Stimulated activated CD8-positive, alpha-beta memory T cell treated with anti-CD3 and anti-CD28 coated beads, Interleukin-2, amount 100 ng/mL, for 48 hours (primary cell): ENCODE data around the gene PDE11A.
"Not testable (repeated sequence)": the region's sequence is repeated elsewhere in the genome, so short reads cannot be mapped to it uniquely, and the experiment has no call there.

Experiments used
- DNase-seq, 2 donors: peaks; one replicate each; pipeline ENCODE4 v3.0.0-alpha.2; 2020; ENCODE audit warnings: low read depth in 2 of 2

PDE11A gene

DNA sequence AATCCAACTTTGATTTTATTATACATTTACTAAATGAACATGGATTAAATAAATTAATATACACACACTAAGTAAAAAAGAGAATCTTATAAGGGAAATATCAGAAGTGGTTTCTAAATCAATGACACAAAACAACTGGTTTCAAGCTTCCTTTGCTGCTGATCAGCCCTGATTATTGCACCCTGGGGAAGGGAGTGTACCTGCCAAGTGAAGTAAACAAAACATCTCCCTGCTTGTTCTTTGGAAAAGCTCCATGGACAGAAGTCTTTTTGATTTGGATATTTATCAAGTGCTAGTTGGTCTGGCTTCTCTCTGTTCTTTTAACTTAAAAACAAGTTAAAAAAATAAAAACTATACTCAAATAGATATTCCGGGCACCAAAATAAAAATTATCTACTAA is 190.1 kb downstream of the PDE11A start:
- DNase-seq = no peak

DNA sequence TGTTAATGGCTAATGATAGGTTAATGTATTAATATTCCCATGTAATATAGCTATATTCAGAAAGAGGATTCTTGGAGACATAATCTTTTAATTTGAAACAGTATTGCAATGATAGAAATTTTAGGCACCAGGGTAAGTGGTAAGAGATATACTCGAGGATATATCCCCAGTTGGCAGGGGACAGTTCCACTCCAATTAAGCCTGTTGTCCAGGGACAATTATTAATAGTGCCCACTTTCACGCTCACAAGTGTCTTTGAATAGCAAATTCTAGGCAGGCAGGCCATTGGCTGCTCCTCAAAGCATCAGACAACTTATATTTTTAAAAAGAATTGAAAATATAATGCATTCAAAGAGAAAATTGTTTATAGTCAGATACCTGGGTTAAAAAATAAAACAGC is 190.7 kb downstream of the PDE11A start:
- DNase-seq = no peak

DNA sequence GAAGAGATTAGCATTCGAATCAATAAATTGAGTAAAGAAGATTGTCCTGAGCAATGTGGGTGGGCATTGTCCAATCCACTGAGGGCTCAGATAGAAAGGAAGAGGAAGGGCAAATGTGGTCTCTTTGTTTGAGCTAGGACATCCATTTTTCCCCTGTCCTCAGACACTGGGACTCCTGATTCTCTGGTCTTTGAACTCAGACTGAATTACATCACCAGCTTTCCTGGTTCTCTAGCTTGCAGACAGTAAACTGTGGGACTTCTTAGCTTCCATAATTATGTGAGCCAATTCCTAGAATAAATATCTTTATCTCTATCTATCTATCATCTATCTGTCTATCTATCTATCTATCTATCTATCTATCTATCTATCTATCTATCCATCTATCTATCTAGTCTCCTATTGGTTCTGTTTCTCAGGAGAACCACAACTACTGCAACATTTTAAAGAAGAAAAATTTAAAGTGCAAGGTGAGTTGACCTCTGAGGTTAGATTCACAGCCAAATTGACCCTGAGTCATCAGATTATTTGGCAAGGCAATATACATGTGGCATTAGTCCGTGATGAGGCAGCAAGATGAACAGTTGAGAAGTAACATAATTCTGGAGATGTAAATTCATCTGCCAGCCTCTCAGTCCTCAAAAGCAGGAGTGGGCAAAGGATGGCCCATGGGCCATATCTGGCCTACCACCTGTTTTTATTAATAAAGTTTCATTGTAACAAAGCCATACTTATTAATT is 191.4 kb downstream of the PDE11A start:
- DNase-seq = no peak

DNA sequence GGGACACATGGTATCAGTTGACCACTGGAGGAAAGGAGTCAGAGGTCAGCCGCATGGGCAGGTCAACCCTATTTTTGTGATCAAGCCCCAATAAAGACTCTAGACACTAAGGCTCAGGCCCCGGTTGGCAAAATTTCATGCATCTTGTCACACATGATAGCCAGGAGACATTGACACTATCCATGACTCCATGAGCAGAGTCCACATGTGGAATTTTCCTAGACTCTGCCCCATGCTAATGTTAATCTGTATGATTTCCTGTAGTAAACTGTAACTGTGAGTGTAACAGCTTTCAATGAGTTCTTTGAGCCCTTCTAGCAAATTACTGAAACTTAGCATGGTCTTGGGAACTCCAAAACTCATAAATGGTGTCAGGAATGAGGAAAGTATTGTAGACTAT is 192.3 kb downstream of the PDE11A start:
- DNase-seq = no peak

DNA sequence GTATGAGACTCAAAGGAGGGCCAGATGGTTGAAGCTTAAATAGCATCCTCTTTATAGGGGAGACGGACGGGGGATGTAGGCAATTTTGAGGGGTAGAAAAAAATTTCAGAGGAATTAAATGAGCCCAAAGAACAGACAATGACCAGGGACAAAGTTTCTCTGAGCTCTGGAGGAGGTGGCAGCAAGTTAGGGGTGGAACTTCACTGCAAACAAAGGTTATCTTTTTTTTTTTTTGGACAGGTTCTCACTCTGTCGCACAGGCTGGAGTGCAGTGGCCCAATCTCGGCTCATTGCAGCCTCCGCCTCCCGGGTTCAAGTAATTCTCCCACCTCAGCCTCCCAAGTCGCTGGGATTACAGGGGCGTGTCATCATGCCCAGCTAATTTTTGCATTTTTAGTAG is 195.6 kb downstream of the PDE11A start:
- DNase-seq = no peak

DNA sequence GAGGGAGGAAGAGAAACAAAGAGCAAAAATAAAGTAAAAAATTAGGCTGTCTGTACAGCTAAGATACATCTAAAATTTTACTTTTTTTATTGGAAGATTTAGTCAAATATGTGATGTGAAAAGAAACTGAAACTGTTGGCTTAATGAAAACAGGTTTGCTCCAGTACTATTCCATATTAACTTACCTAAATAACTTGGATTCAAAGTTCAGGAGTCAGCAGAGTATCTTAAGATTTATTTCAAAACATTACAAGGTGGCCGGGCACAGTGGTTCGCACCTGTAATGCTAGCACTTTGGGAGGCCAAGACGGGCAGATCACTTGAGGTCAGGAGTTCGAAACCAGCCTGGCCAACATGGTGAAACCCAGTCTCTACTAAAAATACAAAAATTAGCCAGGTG is 197.9 kb downstream of the PDE11A start:
- DNase-seq = no peak

DNA sequence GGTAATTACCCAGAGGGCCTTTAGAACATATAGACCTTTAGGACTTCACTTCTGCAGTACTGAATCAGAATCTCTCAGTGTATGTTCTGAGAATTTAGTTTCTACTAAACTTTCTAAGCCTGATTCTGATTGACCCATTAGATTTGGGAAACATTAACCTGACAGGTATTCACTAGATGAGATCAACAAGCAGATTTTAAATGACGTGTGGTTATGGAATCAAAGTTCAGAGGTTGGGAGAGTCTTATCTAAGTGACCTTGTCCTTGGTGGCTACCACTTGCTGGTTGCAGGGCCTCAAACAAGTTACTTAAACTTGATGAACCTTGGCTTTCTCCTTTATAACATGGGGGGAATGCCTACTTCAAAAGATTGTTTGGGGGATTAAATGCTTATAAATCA is 198.7 kb downstream of the PDE11A start:
- no peak for DNase-seq

DNA sequence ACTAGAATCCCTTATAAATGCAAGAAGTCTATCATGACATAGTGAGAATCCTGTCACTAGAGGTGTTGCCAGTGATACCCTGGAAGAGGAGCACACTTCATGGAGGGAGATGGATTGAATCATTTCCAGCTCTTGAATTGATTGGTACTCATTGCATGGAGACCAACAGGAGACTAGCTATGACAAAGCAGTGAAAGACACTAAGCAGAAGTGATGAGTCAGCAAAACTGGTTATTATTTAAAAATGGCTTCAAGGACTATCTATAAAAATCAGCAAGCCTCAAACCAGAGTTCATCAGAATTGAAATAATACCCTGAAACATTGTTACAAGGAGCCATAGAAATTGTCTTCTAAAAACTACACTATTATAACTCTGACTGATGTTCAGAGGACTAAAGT is 200.3 kb downstream of the PDE11A start:
- DNase-seq = no peak

DNA sequence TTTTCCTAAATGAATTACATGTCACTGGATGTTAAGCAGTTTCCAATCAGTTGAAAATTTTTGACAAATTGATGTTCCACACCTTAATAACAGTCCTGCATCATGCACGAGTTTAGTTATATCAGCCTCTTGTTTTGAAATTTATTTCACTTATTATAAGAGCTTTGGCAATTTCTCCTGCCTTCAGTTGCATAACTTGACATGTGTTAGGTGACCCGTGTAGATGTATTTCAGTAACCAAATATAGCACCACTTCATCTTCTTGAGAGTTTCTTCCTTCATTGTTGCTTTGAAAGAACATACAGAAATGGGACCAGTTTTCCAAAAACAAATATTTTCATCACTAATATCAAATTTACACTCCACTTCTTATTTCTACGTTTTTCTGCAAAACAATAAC is 202.7 kb downstream of the PDE11A start:
- DNase-seq = no peak

DNA sequence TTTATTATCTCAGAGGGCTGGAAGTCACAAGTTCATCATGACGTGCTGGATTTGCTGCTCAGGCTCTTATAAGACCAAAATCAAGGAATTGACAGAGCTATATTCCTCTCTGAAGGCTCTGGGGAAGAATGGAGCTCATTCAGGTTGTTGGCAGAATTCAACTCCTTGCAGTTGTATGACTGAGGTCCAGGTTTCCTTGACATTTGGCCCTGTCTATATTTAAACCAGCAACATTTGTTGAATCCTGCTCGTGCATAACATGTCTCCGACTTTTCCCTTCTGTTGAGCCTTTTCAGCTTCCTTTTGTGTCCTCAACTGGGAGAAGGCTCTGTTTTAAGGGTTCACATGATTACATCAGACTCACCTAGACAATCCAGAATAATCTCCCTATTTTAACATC is 203.4 kb downstream of the PDE11A start:
- DNase-seq = no peak

DNA sequence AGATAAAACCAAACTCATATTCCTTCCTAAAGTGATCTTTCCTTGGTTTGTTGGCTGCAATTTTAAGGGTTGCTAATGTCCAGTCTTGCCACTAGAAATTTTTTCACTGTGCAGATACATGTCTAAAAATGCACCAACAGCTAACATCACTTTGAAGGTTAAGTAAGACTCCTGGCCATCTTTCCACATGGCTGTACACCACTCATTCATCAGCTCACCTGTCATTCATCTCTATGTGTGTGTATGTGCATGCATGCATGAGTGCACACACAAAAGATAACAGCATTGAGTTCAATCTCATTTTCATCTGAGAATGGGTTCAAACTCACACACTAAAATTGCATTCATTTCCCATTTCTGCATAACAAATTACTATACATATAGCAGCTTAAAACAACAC is 203.8 kb downstream of the PDE11A start:
- DNase-seq = no peak

DNA sequence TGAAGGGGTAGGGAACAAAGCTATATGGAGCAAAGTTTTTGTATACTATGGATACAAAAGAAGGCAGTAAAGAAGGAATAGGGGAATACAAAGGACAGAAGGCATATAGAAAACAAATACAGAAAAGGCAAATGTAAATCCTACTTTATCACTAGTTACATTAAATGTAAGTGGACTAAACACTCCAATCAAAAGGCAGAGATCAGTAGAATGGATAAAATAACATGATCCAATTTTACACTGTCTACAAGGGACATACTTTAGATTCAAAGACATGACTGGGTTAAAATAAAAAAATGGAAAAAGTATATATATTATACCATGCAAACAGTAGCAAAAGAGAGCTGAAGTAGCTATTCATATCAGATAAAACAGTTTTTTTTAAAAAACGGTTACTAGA is 215.0 kb downstream of the PDE11A start:
- DNase-seq = no peak

DNA sequence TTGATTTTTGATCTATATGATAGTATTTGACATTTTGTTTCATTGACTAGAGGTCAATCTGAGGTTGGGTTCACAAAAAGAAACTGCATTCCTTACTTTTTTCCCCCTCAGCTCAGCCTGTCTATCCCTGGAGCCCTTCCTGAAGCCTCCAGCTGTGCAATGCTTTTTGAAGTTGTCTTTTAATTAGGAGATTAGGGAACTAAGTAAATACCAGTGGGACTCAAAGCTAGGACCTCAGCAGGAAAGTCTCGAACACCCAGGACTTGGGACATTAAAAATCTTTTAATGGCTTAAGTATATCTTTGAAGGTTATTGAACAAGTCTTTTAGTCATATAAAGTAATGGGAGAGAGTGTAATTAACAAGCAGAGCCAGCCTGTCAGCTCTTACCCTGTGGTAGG is 220.2 kb downstream of the PDE11A start:
- DNase-seq = no peak

DNA sequence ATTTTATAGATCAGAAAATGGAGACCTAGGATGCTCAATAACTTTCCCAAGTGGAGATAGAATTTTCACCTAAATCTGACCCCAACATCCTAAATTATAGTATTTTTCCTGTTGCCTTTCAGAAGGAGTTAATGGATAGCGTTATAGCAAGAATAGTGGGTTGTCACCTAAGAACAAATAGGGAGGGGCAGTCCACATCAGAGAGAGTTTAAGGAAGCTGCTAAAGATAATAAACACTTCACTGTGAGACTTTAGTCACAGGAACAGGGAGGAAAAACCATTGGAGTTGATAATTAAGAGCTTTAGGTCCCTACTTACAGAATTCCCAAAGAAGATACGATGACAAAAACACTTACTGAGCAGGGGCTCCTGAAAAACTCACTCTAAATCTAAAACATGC is 229.4 kb downstream of the PDE11A start:
- DNase-seq = no peak

DNA sequence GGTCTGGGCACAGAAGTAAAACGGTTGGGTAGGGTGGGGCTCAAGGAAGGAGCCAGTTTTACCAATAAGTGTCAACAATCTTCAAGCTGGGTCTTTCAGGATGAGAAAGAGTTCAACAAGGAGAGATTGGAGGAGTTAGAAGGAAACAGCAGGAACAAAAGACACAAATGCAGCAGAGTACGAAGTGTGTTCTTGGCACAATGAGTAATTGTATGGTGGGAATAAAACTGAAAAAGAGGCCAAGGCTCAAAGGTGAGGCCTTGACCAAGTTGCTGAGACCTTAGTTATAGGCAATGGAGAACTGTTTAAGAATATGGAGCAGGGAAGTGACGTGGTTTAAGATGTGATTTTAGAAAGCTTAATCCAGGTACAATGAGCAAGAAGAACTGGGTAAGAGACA is 230.3 kb downstream of the PDE11A start:
- no peak for DNase-seq

DNA sequence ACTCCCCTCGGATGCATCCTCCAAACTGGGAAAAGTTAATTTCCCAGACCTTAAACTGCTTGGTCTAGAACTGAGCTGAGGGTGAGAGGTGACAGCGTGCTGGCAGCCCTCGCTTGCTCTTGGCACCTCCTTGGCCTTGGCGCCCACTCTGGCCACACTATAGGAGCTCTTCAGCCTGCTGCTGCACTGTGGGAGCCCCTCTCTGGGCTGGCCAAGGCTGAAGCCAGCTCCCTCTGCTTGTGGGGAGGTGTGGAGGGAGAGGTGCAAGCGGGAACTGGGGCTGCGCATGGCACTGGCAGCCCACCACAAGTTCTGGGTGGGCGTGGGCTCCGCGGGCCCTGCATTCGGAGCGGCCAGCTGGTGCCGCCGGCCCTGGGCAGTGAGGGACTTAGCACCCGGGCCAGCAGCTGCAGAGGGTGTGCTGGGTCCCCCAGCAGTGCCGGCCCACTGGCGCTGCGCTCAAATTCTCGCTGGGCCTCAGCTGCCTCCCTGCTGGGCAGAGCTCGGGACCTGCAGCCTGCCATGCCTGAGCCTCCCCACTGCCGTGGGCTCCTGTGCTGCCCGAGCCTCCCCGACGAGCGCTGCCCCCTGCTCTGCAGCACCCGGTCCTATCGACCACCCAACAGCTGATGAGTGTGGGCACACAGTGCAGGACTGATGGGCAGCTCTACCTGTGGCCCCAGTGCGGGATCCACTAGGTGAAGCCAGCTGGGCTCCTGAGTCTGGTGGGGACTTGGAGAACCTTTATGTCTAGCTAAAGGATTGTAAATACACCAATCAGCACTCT is 237.0 kb downstream of the PDE11A start:
- DNase-seq = not testable (repeated sequence)

DNA sequence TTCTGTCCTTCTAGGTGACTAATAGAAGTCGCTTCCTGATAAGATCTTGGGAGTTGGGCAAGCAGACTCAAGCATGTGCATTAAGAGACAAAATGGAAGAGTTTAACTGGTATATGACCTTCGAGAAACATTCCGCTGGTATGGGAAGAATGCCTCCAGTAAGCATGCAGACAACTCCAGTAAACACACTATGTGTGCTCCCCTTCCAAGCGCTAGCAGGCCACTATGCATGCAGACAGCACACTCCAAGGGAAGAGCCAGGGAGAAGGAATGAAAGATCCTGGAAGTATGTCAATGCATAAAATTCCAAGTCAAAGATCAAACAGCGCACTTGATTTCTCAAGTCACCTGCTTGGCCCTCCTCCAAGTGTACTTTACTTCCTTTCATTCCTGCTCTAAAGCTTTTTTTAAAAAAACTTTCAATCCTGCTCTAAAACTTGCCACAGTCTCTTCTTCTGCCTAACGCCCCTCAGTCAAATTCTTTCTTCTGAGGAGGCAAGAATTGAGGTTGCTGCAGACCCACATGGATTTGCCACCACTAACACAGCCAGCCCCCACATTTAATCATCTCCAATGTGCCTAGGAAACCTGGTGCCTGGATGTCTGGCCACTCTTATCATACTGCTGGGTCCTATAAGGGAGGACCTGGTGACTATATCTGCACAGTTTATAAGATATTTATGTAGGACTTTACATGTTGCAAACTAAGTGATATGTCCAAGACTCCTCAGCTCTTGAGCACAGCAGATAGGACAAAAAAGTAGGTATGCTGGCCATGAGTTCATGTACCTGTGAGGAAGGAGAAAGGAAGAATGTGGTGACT is 239.8 kb downstream of the PDE11A start:
- DNase-seq = no peak

DNA sequence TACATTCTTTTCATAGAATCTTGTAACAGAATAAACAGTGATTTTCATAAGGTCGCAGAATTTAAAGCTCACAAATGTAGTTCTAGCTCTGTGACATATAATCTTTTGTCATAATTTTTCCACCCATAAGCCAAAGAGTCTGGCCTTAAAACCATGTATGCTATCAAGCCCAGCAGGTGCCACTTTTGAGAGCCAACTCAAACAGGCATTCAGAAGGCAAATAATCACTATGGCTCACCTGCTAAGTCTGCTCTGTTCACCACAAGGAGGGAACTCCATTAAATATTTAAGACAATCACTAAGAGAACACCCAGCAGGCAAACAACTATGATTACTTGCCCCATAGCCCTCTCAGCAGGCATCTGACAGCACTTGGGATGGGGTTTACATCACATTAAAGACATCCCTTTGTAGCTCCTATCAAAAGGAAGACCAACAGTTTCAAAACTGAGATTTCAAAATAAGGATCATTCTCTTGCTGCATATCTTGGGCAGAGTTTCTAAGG is 241.6 kb downstream of the PDE11A start:
- DNase-seq = no peak

DNA sequence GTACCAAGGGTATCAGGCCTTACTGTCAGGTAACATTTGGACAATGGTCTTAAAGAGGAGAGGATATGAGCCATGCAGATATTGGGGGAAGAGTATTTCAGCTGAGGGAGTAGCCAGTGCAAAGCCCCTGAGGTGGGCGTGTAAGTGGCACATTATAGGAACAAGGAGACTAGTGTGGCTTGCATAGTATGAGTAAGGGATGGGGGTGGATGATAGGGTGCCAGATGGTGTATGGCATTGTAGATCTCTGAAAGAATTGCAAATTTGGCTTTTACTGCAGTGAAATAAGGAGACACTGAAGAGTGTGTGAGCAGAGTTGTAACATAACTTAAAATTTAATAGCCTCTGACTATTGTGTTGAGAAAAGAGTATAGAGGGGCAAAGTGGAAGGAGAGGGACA is 244.0 kb downstream of the PDE11A start:
- no peak for DNase-seq

DNA sequence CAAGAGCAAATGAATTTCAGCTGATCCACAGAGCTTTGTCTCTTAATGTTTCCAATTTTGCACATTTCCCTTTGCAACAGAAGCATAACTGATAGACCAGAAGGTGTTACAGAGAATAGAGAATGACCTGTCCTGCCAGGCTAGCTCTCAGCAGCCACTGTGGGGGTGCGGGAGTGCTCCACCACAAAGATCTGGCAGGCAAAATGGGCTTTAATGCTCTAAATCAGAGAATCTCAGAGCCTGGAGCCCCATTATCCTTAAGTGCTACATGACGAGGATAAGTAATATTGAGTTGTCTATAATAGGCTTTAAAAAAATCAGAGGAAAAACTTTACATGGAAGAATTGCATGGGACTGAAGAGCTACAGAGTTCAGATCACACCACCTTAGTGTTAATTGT is 245.7 kb downstream of the PDE11A start:
- DNase-seq = no peak

DNA sequence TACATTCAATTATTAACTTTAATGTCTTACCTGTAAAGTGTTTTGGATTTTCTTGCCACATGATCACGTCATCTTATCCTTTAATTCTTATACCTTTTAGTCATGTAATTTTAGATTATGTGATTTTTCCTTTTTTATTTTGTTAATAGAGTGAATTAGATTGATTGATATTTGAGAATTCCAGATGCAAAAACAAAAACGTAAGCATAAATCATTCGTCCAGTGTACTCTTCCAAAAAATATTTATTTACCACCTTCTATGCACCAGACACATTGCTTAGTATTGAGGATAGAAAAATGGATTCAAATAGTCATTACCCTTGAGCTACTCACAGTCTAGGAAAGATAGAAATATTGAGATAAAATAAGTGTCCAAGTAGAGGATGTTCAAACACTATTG is 249.6 kb downstream of the PDE11A start:
- DNase-seq = no peak

DNA sequence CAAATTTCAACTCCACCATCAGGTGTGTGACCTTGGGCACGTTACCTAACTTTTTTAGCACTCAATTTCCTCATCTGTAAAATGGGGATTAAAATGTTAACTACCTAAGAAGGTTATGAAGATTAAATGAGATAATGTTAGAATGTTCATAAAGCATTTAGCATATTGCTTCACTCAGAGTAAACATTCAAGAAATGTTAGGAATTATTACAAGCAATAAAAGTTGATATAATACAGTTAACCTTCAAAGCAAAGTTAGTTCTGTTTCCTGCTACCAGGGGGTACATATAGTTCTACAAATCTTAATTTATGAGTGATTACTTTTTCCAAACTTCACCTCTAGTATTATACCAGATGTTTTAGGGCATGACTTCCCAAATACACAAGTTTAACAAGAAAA is 254.2 kb downstream of the PDE11A start:
- DNase-seq = no peak
